ENCODE data around the gene NAXE.

GRCh38 chr1:156566436-156566835 lies 25.1 kb upstream of the NAXE start:
- TF ChIP-seq CTCF (IDR thresholded peaks at IDR 0.05; ENCODE audit: poor library complexity) (no peak), EZH2 (IDR thresholded peaks at IDR 0.05; ENCODE audit: borderline replicate concordance) (no peak)
